Measurements from ENCODE around the gene FRMD4A. TPM values are rescaled to one million over a fixed set of nuclear protein-coding genes. Genes with fewer than 3 reads are reported as not detected.

Gene FRMD4A
- total RNA-seq, 5 donors from 2014 or later (not counting 1 experiment from before 2014, with no cell fraction given): 1.3 to 1.8 (median 1.4) TPM

DNA sequence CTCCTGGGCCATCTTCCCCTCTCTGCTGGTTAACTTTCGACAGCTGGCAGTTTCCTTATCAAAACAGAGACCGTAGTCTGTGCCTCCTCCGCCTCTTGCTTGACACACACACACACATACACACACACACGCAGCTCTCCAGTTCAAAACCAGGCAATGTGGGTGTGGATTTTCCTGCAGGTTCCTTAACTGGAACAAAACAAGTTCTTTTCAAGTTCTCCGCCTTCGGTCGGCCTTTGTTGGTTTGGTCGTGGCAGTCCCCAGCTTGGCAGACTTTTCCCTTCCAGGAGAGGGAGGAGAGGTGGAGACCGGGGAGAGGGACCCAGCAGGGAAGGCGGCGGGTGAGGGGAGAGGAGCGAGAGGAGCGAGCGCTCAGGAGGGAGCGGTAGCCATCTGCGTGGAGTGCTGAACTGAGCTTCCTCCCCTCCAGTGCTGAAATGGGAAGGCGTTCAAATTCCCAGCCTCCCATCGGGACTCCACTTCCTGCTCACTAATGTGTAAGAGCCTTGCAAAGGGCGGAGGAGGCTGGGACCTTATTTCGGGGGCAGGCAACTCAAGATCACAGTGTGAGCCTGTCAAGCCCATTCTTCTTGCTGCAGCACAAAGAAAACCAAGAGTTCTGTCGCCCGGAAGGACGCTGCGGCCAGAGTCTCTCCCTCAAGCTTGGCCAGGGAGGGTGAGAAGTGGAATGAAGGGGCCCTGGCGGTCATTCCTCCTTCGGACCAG, 623.4 kb downstream of the FRMD4A start:
- peak in 10 of 35 experiments; percentile 8 to 27 (median 20) for DNase-seq
- Histone ChIP-seq H3K27me3 (replicated peaks in 1 of 2; ENCODE audit: control insufficient read depth in 2 of 2, extremely low read depth in 1 of 2, insufficient read depth in 2 of 2, low read length in 1 of 2) (peaks cover 0 to 45% of the 10 kb centered on the region in 2 experiments), H3K27ac (ENCODE audit: low read length) (no peak overlapping the region), H3K4me1 (ENCODE audit: control insufficient read depth in 1 of 2, extremely low read depth in 1 of 2, insufficient read depth in 2 of 2, low read length in 2 of 2) (peaks cover 2 to 13% of the 10 kb centered on the region in 2 experiments), H3K9me3 (no peaks in the 10 kb centered on the region), H3K36me3 (ENCODE audit: control insufficient read depth in 2 of 2, extremely low read depth in 1 of 2, insufficient read depth in 1 of 2, low read length in 1 of 2) (no peaks in the 10 kb centered on the region), H3K4me3 (ENCODE audit: control insufficient read depth in 1 of 2, extremely low read depth in 1 of 2, low read length in 1 of 2) (peak overlapping the region in 1 of 2 donors; percentile 65)
- H3K4me1 Mint-ChIP-seq: peaks cover 18 to 20% (median 19%) of the 10 kb centered on the region in 3 donors
- CTCF ChIA-PET: interaction anchor here in 1 of 2 donors (0.6 kb wide), 1 partner anchor 455 kb away, joined by 3 read pairs; no protein-coding TSS in a partner anchor
- H3K27me3 Mint-ChIP-seq: peaks cover 35 to 53% of the 10 kb centered on the region in 2 donors
- peak overlapping the region; percentile 54 to 79 (median 68) for H3K4me3 Mint-ChIP-seq
- ATAC-seq (replicated peaks in 1 of 4): peak; percentile 24 to 56 (median 40)
- WGBS (ENCODE audit: insufficient coverage): 3% methylated on average over 8 of the region's 26 CpGs
- no peaks in the 10 kb centered on the region for H3K9me3 Mint-ChIP-seq
- POLR2A ChIA-PET: interaction anchor here in 1 of 2 donors (0.7 kb wide), 1 partner anchor 49 kb away, joined by 4 read pairs; no protein-coding TSS in a partner anchor
- no peaks in the 10 kb centered on the region for H3K36me3 Mint-ChIP-seq
- no peak overlapping the region for H3K27ac Mint-ChIP-seq

DNA sequence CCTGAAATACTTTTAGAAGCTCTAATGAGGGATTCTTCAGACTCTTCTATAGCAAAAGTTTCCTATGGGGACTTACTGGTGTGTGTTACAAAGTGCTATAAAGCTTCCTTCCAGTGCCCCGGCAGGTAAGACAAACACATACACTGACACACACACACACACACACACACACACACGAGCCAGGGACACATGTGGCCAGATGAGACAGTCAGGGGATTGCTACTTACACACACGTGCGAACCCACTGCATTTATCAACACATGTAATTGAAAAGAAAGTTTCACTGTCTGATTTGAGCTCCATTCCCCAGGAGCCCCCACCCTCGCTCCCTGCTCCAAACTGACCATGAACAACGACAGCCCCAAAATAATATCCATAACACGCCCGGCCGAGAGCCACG, 624.1 kb downstream of the FRMD4A start:
- Histone ChIP-seq H3K27ac (ENCODE audit: low read length) (no peak overlapping the region), H3K4me3 (ENCODE audit: control insufficient read depth in 1 of 2, extremely low read depth in 1 of 2, low read length in 1 of 2) (no peak overlapping the region), H3K4me1 (ENCODE audit: control insufficient read depth in 1 of 2, extremely low read depth in 1 of 2, insufficient read depth in 2 of 2, low read length in 2 of 2) (peaks cover 2 to 13% of the 10 kb centered on the region in 2 experiments), H3K27me3 (replicated peaks in 1 of 2; ENCODE audit: control insufficient read depth in 2 of 2, extremely low read depth in 1 of 2, insufficient read depth in 2 of 2, low read length in 1 of 2) (peaks cover 0 to 48% of the 10 kb centered on the region in 2 experiments), H3K36me3 (ENCODE audit: control insufficient read depth in 2 of 2, extremely low read depth in 1 of 2, insufficient read depth in 1 of 2, low read length in 1 of 2) (no peaks in the 10 kb centered on the region), H3K9me3 (no peaks in the 10 kb centered on the region)
- H3K27ac Mint-ChIP-seq: peak overlapping the region in 1 of 2 donors; percentile 21
- no peaks in the 10 kb centered on the region for H3K36me3 Mint-ChIP-seq
- 86% methylated on average over 6 of the region's 10 CpGs for WGBS (ENCODE audit: insufficient coverage)
- H3K4me3 Mint-ChIP-seq: peak overlapping the region in 1 of 3 donors; percentile 79
- H3K27me3 Mint-ChIP-seq: peaks cover 36 to 53% of the 10 kb centered on the region in 2 donors
- peaks cover 18 to 20% (median 19%) of the 10 kb centered on the region in 3 donors for H3K4me1 Mint-ChIP-seq
- POLR2A ChIA-PET: interaction anchor here (0.6 to 0.7 kb wide), 2 partner anchors 50 to 822 kb away, joined by 4 read pairs; no protein-coding TSS in a partner anchor
- no peaks in the 10 kb centered on the region for H3K9me3 Mint-ChIP-seq
- CTCF ChIA-PET: no interaction called here
- ATAC-seq (replicated peaks in 1 of 4) (no peak), DNase-seq (no peak)

DNA sequence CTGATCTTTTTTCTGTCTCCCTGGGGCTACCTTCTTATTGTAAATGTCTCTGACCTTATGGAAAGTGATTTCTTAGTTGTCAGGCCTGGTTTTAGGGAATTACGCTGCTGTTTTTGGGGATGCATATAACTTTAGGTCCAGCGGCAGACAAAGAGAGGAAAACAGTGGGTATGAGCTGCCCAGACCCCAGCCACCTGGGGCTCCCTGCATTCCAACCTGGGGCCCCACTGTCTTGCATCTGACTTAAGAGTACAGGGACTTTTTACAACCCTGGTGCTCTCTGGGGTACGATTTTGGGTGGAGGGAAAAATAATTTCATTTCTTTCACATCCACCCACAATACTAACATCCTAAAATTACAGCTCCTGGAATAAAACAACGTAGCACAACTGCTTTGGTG, 624.5 kb downstream of the FRMD4A start:
- Mint-ChIP-seq H3K9me3 (no peaks in the 10 kb centered on the region), H3K27me3 (peaks cover 36 to 51% of the 10 kb centered on the region in 2 donors)

DNA sequence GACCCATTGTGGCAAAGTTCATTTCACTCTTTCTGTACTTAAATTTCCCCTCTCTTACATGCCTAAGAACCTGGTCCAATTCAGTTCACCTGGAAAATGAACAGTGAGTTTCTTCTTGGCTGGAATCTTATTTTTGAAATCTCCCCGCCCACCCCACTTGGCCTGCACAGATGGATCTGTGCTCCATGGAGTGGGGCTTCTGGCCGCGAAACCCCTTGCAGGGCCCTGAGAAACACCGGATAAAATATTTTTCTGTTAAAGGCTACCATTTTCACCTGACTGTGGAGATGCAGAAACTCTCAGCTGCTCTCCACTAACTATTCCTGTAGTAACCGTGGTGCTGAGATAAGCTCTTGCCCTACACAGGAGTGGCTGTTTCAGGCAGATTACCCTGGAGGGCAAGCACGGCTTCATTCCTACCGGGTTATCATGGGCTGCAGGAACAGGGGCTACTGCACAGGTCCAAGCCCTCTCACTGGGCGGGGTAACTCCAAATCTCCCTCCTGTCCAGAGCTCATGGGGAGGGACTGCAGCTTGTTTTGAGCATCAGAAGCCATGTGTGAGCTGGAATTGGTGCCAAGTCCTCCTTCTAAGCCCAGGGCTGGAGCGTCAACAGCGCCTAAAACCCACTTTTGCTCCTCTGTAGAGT, 625.1 kb downstream of the FRMD4A start:
- WGBS (ENCODE audit: insufficient coverage): 89% methylated on average over 8 of the region's 10 CpGs
- Mint-ChIP-seq H3K4me3 (no peak overlapping the region), H3K9me3 (no peaks in the 10 kb centered on the region), H3K27me3 (peaks cover 36 to 51% of the 10 kb centered on the region in 2 donors), H3K27ac (no peak overlapping the region), H3K36me3 (no peaks in the 10 kb centered on the region), H3K4me1 (peaks cover 18 to 20% (median 19%) of the 10 kb centered on the region in 3 donors)
- Histone ChIP-seq H3K27me3 (replicated peaks in 1 of 2; ENCODE audit: control insufficient read depth in 2 of 2, extremely low read depth in 1 of 2, insufficient read depth in 2 of 2, low read length in 1 of 2) (peaks cover 0 to 54% of the 10 kb centered on the region in 2 experiments), H3K27ac (ENCODE audit: low read length) (no peak overlapping the region), H3K4me3 (ENCODE audit: control insufficient read depth in 1 of 2, extremely low read depth in 1 of 2, low read length in 1 of 2) (no peak overlapping the region), H3K9me3 (no peaks in the 10 kb centered on the region), H3K4me1 (ENCODE audit: control insufficient read depth in 1 of 2, extremely low read depth in 1 of 2, insufficient read depth in 2 of 2, low read length in 2 of 2) (peaks cover 2 to 13% of the 10 kb centered on the region in 2 experiments), H3K36me3 (ENCODE audit: control insufficient read depth in 2 of 2, extremely low read depth in 1 of 2, insufficient read depth in 1 of 2, low read length in 1 of 2) (no peaks in the 10 kb centered on the region)
- no peak for ATAC-seq (replicated peaks in 1 of 4)
- no peak for DNase-seq
- ChIA-PET CTCF (interaction anchor here in 1 of 2 donors (0.5 kb wide), 1 partner anchor 682 kb away, joined by 5 read pairs; no protein-coding TSS in a partner anchor), POLR2A (no interaction called here)

More for the DNA sequence above, 624.5 kb downstream of the FRMD4A start:
- no peaks in the 10 kb centered on the region for H3K36me3 ChIP-seq (ENCODE audit: control insufficient read depth in 2 of 2, extremely low read depth in 1 of 2, insufficient read depth in 1 of 2, low read length in 1 of 2)
- no peak for DNase-seq
- no peak overlapping the region for H3K27ac ChIP-seq (ENCODE audit: low read length)
- H3K9me3 ChIP-seq: no peaks in the 10 kb centered on the region
- no peak for ATAC-seq (replicated peaks in 1 of 4)
- H3K4me3 ChIP-seq (ENCODE audit: control insufficient read depth in 1 of 2, extremely low read depth in 1 of 2, low read length in 1 of 2): no peak overlapping the region
- peaks cover 2 to 13% of the 10 kb centered on the region in 2 experiments for H3K4me1 ChIP-seq (ENCODE audit: control insufficient read depth in 1 of 2, extremely low read depth in 1 of 2, insufficient read depth in 2 of 2, low read length in 2 of 2)
- 81% methylated on average over 3 of the region's 4 CpGs for WGBS (ENCODE audit: insufficient coverage)
- Mint-ChIP-seq H3K27ac (no peak overlapping the region), H3K4me3 (no peak overlapping the region), H3K36me3 (no peaks in the 10 kb centered on the region), H3K4me1 (peaks cover 18 to 20% (median 19%) of the 10 kb centered on the region in 3 donors)
- H3K27me3 ChIP-seq (replicated peaks in 1 of 2; ENCODE audit: control insufficient read depth in 2 of 2, extremely low read depth in 1 of 2, insufficient read depth in 2 of 2, low read length in 1 of 2): peaks cover 0 to 52% of the 10 kb centered on the region in 2 experiments
- ChIA-PET CTCF (interaction anchor here in 1 of 2 donors (0.5 kb wide), 1 partner anchor 681 kb away, joined by 5 read pairs; no protein-coding TSS in a partner anchor), POLR2A (interaction anchor here in 1 of 2 donors (0.6 kb wide), 1 partner anchor 823 kb away, joined by 4 read pairs; no protein-coding TSS in a partner anchor)

DNA sequence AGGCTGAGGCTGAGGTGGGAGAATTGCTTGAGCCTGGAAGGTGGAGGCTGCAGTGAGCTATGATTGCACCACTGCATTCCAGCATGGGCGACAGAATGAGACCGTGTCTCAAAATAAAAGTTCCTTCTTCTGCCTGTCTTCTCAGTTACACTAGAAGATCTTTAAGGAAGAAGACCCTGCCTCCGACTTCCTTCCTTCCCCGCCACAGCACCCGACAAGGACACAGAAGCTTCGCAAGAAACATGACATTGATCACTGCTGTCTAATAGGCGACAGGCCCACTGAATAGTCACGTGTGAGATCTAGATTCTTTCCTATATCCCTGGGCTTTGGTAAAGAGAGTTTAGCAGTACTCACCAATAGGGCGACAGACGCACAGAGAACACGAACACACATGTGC, 625.8 kb downstream of the FRMD4A start:
- POLR2A ChIA-PET: no interaction called here
- H3K36me3 ChIP-seq (ENCODE audit: control insufficient read depth in 2 of 2, extremely low read depth in 1 of 2, insufficient read depth in 1 of 2, low read length in 1 of 2): no peaks in the 10 kb centered on the region
- peaks cover 18 to 20% (median 19%) of the 10 kb centered on the region in 3 donors for H3K4me1 Mint-ChIP-seq
- no peaks in the 10 kb centered on the region for H3K9me3 Mint-ChIP-seq
- 84% methylated on average over 9 of the region's 11 CpGs for WGBS (ENCODE audit: insufficient coverage)
- H3K4me3 ChIP-seq (ENCODE audit: control insufficient read depth in 1 of 2, extremely low read depth in 1 of 2, low read length in 1 of 2): no peak overlapping the region
- DNase-seq (no peak), ATAC-seq (replicated peaks in 1 of 4) (no peak)
- H3K36me3 Mint-ChIP-seq: no peaks in the 10 kb centered on the region
- CTCF ChIA-PET: interaction anchor here in 1 of 2 donors (0.6 kb wide), 1 partner anchor 1066 kb away, joined by 3 read pairs; no protein-coding TSS in a partner anchor
- H3K27me3 ChIP-seq (replicated peaks in 1 of 2; ENCODE audit: control insufficient read depth in 2 of 2, extremely low read depth in 1 of 2, insufficient read depth in 2 of 2, low read length in 1 of 2): peaks cover 0 to 55% of the 10 kb centered on the region in 2 experiments
- H3K27me3 Mint-ChIP-seq: peaks cover 36 to 56% of the 10 kb centered on the region in 2 donors
- H3K4me1 ChIP-seq (ENCODE audit: control insufficient read depth in 1 of 2, extremely low read depth in 1 of 2, insufficient read depth in 2 of 2, low read length in 2 of 2): peaks cover 2 to 13% of the 10 kb centered on the region in 2 experiments
- no peak overlapping the region for H3K27ac Mint-ChIP-seq
- no peaks in the 10 kb centered on the region for H3K9me3 ChIP-seq
- no peak overlapping the region for H3K27ac ChIP-seq (ENCODE audit: low read length)
- no peak overlapping the region for H3K4me3 Mint-ChIP-seq

DNA sequence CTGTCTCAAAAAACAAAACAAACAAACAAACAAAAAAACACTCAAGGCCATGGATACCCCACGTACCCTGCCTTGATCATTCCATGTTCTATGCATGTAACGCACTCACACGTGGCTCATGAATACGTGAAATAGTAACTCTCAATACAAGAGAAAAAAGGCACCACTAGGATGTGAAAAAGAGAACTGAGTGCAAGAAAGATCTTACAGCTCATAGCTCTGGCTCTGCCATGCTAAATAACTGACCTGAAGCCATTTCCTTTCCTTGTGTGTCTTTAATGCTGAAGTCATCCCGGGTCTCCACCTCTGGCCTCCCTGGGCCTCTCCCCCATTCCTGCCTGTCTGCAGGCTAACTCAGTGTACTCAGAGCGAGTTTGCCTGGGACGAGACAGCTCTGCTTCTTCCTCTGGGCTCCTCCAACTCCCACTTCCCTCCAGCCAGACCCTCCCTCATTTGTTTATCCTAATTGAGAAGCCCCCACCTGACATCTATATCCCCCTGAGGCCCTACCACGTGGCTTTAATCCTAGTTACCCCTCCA, 626.7 kb downstream of the FRMD4A start:
- H3K4me3 ChIP-seq (ENCODE audit: control insufficient read depth in 1 of 2, extremely low read depth in 1 of 2, low read length in 1 of 2): no peak overlapping the region
- no peaks in the 10 kb centered on the region for H3K36me3 ChIP-seq (ENCODE audit: control insufficient read depth in 2 of 2, extremely low read depth in 1 of 2, insufficient read depth in 1 of 2, low read length in 1 of 2)
- Mint-ChIP-seq H3K36me3 (no peaks in the 10 kb centered on the region), H3K27ac (no peak overlapping the region), H3K4me1 (peaks cover 18 to 20% (median 19%) of the 10 kb centered on the region in 3 donors), H3K4me3 (no peak overlapping the region), H3K27me3 (peaks cover 41 to 56% of the 10 kb centered on the region in 2 donors), H3K9me3 (no peaks in the 10 kb centered on the region)
- POLR2A ChIA-PET: no interaction called here
- DNase-seq (no peak), ATAC-seq (replicated peaks in 1 of 4) (no peak)
- peaks cover 2 to 13% of the 10 kb centered on the region in 2 experiments for H3K4me1 ChIP-seq (ENCODE audit: control insufficient read depth in 1 of 2, extremely low read depth in 1 of 2, insufficient read depth in 2 of 2, low read length in 2 of 2)
- WGBS (ENCODE audit: insufficient coverage): 80% methylated on average over 1 of the region's 8 CpGs
- H3K27ac ChIP-seq (ENCODE audit: low read length): no peak overlapping the region
- CTCF ChIA-PET: interaction anchor here in 1 of 2 donors (0.7 kb wide), 1 partner anchor 158 kb away, joined by 4 read pairs; no protein-coding TSS in a partner anchor
- no peaks in the 10 kb centered on the region for H3K9me3 ChIP-seq
- peaks cover 0 to 54% of the 10 kb centered on the region in 2 experiments for H3K27me3 ChIP-seq (replicated peaks in 1 of 2; ENCODE audit: control insufficient read depth in 2 of 2, extremely low read depth in 1 of 2, insufficient read depth in 2 of 2, low read length in 1 of 2)
